Measurements from ENCODE around the gene KCNK4. TPM values are rescaled to one million over a fixed set of nuclear protein-coding genes. Genes with fewer than 3 reads are reported as not detected.

The KCNK4 gene
- total and polyA plus RNA-seq, 8 donors, result not detected

- no peaks in the 10 kb centered on the region for H3K36me3 ChIP-seq
- intact Hi-C loops (cut with DNase I; ENCODE audit: low total_unique reads), result loop anchor here (10.0 kb wide), 1 partner anchor 91 kb away; the partner anchor contains the start of gene FERMT3
- H3K27ac ChIP-seq, result no peak overlapping the region
- no peaks in the 10 kb centered on the region for H3K9me3 ChIP-seq
- WGBS, 5 donors, result 87 to 93% (median 93%) methylated on average over 4 of the region's 4 CpGs
- TF ChIP-seq CTCF (IDR thresholded peaks at IDR 0.05) (no peak), POLR2AphosphoS5 (IDR thresholded peaks at IDR 0.05) (no peak), EP300 (IDR thresholded peaks at IDR 0.05) (no peak), POLR2A (IDR thresholded peaks at IDR 0.05) (no peak)
- H3K27me3 ChIP-seq, result peaks cover 43 to 100% (median 78%) of the 10 kb centered on the region in 3 donors
- DNase-seq, result no peak
- no peak overlapping the region for H3K4me3 ChIP-seq
- peaks cover 37 to 51% (median 40%) of the 10 kb centered on the region in 4 donors for H3K4me1 ChIP-seq
Measured at GRCh38 chr11:64295760-64296159, 4.7 kb downstream of the KCNK4 start.

- no peaks in the 10 kb centered on the region for H3K9me3 ChIP-seq
- WGBS, 5 donors, result 12 to 54% (median 33%) methylated on average over 1 of the region's 1 CpG
- H3K4me1 ChIP-seq, result peaks cover 38 to 52% (median 41%) of the 10 kb centered on the region in 4 donors
- no peak overlapping the region for H3K27ac ChIP-seq
- H3K4me3 ChIP-seq, result no peak overlapping the region
- H3K27me3 ChIP-seq, result peaks cover 39 to 99% (median 74%) of the 10 kb centered on the region in 3 donors
- intact Hi-C loops (cut with DNase I; ENCODE audit: low total_unique reads), result loop anchor here (10.0 kb wide), 1 partner anchor 91 kb away; the partner anchor contains the start of gene FERMT3
- DNase-seq, result no peak
- TF ChIP-seq EP300 (IDR thresholded peaks at IDR 0.05) (no peak), POLR2A (IDR thresholded peaks at IDR 0.05) (no peak), POLR2AphosphoS5 (IDR thresholded peaks at IDR 0.05) (no peak), CTCF (IDR thresholded peaks at IDR 0.05) (no peak)
- no peaks in the 10 kb centered on the region for H3K36me3 ChIP-seq
Measured at GRCh38 chr11:64296236-64296635, 5.1 kb downstream of the KCNK4 start.

GRCh38 chr11:64296830-64297698, 6.0 kb downstream of the KCNK4 start:
- peaks cover 31 to 99% (median 66%) of the 10 kb centered on the region in 3 donors for H3K27me3 ChIP-seq
- H3K36me3 ChIP-seq, result no peaks in the 10 kb centered on the region
- no peak for TF ChIP-seq CTCF (IDR thresholded peaks at IDR 0.05)
- H3K9me3 ChIP-seq, result no peaks in the 10 kb centered on the region
- WGBS, 5 donors, result 12 to 22% (median 13%) methylated on average over 23 to 34 of the region's 34 CpGs
- peaks cover 33 to 48% (median 36%) of the 10 kb centered on the region in 4 donors for H3K4me1 ChIP-seq
- no peak for DNase-seq
- intact Hi-C loops (cut with DNase I; ENCODE audit: low total_unique reads), result loop anchor here (10.0 kb wide), 1 partner anchor 92 kb away; the partner anchor contains the start of gene FERMT3
- no peak overlapping the region for H3K27ac ChIP-seq
- H3K4me3 ChIP-seq, result no peak overlapping the region

GRCh38 chr11:64297699-64298358, 6.7 kb downstream of the KCNK4 start:
- Histone ChIP-seq H3K9me3 (no peaks in the 10 kb centered on the region), H3K36me3 (no peaks in the 10 kb centered on the region), H3K27ac (no peak overlapping the region), H3K27me3 (peaks cover 23 to 99% (median 58%) of the 10 kb centered on the region in 3 donors), H3K4me3 (no peak overlapping the region), H3K4me1 (peaks cover 26 to 40% (median 30%) of the 10 kb centered on the region in 4 donors)
- WGBS, 5 donors, result 23 to 52% (median 30%) methylated on average over 7 to 18 of the region's 18 CpGs
- intact Hi-C loops (cut with DNase I; ENCODE audit: low total_unique reads), result loop anchor here (10.0 kb wide), 1 partner anchor 93 kb away; the partner anchor contains the start of gene FERMT3
- no peak for DNase-seq
- no peak for TF ChIP-seq CTCF (IDR thresholded peaks at IDR 0.05)
- TF ChIP-seq POLR2AphosphoS5 (IDR thresholded peaks at IDR 0.05), result no peak
- no peak for TF ChIP-seq EP300 (IDR thresholded peaks at IDR 0.05)
- TF ChIP-seq POLR2A (IDR thresholded peaks at IDR 0.05), result no peak
